HG02938 (cell line): Measurements from ENCODE around the gene MED26.

ENCODE experiments used
- ATAC-seq: cut with Tn5 transposase; IDR thresholded peaks from one replicate; pipeline ENCODE4 v1.9.1; 2021; ENCODE audit warnings: mild to moderate bottlenecking, moderate library complexity; ENCODE audit not compliant: unreplicated experiment

The MED26 gene

DNA sequence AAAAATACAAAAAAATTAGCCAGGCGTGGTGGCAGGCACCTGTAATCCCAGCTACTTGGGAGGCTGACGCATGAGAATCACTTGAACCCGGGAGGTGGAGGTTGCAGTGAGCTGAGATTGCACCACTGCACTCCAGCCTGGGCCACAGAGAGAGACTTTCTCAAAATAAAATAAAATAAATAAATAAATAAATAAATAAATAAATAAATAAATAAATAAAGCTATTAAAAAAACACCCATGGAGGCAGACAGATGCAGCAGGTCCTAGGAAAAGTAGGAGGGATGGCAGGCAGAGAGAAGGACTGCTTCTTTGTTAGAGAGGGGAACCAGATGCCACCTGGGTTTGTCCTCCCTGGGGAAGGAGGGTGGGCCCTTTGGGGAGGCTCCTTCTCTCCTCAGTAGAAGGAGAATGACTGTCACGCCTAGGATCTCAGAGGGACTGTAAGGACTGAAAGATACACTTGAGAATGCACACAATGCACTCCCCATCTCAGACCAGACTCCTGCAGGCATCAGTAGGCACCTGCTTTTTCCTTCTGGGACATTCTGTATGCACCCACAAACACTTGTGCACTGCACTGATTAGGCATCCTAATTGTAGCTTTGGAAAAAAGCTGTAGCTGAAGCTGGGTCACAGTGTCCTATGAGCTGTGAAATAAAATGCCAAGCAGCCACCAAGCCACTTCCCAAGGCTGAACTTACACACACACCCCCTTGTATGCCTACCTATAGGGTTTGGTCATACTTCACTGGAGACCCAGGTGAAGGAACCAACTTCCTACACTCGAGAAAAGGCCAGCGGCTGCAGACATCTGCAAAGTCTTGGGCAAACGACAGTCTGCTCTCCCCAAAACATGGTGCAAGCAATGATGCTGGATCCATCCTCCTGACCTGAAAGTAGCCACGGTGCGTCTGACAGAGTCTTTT, 36.9 kb downstream of the MED26 start:
- ATAC-seq, result no peak

- no peak for ATAC-seq
Observed at GRCh38 chr19:16589917-16590316, 38.1 kb downstream of the MED26 start.

DNA sequence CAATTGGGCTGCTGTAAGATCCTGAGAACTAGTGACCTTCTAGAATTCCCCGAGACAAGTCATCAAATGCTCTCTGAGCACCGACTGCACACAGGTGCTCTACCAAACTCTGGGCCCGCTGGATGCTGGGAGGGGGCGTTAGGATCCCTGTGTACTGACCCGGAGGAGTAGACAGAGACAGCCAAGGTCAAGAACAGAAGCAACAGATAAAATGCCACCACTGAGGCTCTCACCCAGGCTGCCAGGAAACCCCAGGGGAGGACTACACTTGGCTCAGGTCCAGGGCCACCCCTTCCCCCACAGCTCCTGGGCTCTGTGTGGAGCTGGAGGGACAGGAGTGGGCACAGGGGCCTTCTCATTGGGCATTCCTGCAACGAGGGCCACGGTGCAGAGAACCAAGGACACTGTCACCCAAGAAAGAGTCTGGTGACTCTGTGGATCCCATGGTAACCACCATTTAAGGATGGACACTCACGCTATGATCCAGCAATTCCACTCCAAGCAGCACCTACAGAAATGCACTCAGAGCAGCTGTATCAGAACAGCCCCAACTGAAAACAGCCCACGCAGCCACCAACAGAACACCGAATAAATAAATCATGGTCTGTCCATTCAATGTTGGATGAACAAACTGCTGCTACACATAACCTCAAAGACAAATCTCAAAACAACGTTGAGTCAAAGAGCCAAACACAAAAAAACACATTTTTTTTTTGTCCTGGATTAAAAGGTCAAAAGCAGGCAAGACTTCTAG, 39.0 kb downstream of the MED26 start:
- no peak for ATAC-seq

- ATAC-seq, result peak; percentile 37
Observed at GRCh38 chr19:16587833-16588823, 39.9 kb downstream of the MED26 start.

GRCh38 chr19:16586991-16587832, 40.8 kb downstream of the MED26 start:
- no peak for ATAC-seq

GRCh38 chr19:16586477-16586871, 41.5 kb downstream of the MED26 start:
- no peak for ATAC-seq

- ATAC-seq, result no peak
Observed at GRCh38 chr19:16585808-16586476, 42.1 kb downstream of the MED26 start.

DNA sequence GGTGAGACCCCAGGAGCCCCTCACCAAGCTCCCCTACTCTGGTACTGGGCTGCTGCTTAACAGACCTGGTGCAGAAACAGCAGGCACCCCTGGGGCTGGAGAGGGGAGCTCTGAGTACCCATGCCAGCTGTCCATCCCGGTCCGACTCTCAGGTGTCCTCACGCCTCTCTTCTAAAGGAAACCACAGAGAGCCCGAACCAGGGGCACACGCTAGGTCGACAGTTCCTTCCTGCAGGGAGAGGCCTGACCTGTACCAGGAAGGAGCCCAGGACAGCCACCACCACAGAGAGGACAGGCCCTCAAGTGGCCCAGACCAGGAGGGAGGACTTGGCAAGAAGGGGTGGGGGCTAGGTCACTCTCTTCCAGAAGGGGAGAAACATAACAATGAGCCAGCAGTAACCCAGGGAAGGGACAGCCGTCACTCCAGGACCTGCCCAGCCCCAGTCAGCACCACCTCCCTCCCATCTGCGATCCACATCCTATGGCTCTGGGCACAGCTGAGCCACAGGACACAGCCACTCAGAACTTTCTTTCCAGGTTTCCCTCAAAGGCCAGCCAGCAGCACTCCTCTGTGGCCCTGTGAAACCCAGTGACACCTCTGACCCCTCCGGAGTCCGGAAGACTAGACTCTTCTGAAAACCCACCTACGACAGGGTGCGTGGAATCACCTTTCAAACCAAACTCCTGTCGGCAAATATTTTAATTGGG, 42.8 kb downstream of the MED26 start:
- ATAC-seq, result no peak

- ATAC-seq, result peak; percentile 36
Observed at GRCh38 chr19:16584248-16585093, 43.5 kb downstream of the MED26 start.

- ATAC-seq, result no peak
Observed at GRCh38 chr19:16582486-16583261, 45.3 kb downstream of the MED26 start.

- ATAC-seq, result no peak
Observed at GRCh38 chr19:16581971-16582343, 46.0 kb downstream of the MED26 start.

- no peak for ATAC-seq
Observed at GRCh38 chr19:16581145-16581970, 46.6 kb downstream of the MED26 start.

- ATAC-seq, result no peak
Observed at GRCh38 chr19:16579381-16579780, 48.6 kb downstream of the MED26 start.

- no peak for ATAC-seq
Observed at GRCh38 chr19:16577531-16577985, 50.4 kb downstream of the MED26 start.

- ATAC-seq, result no peak
Observed at GRCh38 chr19:16576690-16577530, 51.1 kb downstream of the MED26 start.
